ENCODE results near the gene ZMIZ1.

Gene ZMIZ1

GRCh38 chr10:79301754-79302530 lies 233.2 kb downstream of the ZMIZ1 start:
- H3K9me3 ChIP-seq (ENCODE audit: control insufficient read depth in 1 of 2, low read length in 2 of 2) = no peaks in the 10 kb centered on the region
- no peak overlapping the region for H3K27ac ChIP-seq (ENCODE audit: low read depth, low read length)
- peaks cover 79 to 96% of the 10 kb centered on the region in 2 donors for H3K36me3 ChIP-seq (ENCODE audit: control insufficient read depth in 1 of 2, insufficient read depth in 2 of 2, low read length in 2 of 2)
- no peak overlapping the region for H3K4me3 ChIP-seq (ENCODE audit: low read depth in 1 of 2, low read length in 2 of 2)
- H3K4me1 ChIP-seq (ENCODE audit: control insufficient read depth in 1 of 2, insufficient read depth in 2 of 2, low read length in 2 of 2) = no peaks in the 10 kb centered on the region
- no peaks in the 10 kb centered on the region for H3K27me3 ChIP-seq (ENCODE audit: control insufficient read depth in 1 of 2, insufficient read depth in 2 of 2, low read length in 2 of 2)
- no peak overlapping the region for H3K9ac ChIP-seq (ENCODE audit: low read depth in 1 of 2, low read length in 2 of 2)

GRCh38 chr10:79303631-79304478 lies 235.1 kb downstream of the ZMIZ1 start:
- Histone ChIP-seq H3K4me1 (ENCODE audit: control insufficient read depth in 1 of 2, insufficient read depth in 2 of 2, low read length in 2 of 2) (no peaks in the 10 kb centered on the region), H3K27ac (ENCODE audit: low read depth, low read length) (no peak overlapping the region), H3K36me3 (ENCODE audit: control insufficient read depth in 1 of 2, insufficient read depth in 2 of 2, low read length in 2 of 2) (peaks cover 86 to 96% of the 10 kb centered on the region in 2 donors), H3K27me3 (ENCODE audit: control insufficient read depth in 1 of 2, insufficient read depth in 2 of 2, low read length in 2 of 2) (no peaks in the 10 kb centered on the region), H3K4me3 (ENCODE audit: low read depth in 1 of 2, low read length in 2 of 2) (no peak overlapping the region), H3K9me3 (ENCODE audit: control insufficient read depth in 1 of 2, low read length in 2 of 2) (no peaks in the 10 kb centered on the region), H3K9ac (ENCODE audit: low read depth in 1 of 2, low read length in 2 of 2) (no peak overlapping the region)

- no peak overlapping the region for H3K27ac ChIP-seq (ENCODE audit: low read depth, low read length)
- peaks cover 85 to 96% of the 10 kb centered on the region in 2 donors for H3K36me3 ChIP-seq (ENCODE audit: control insufficient read depth in 1 of 2, insufficient read depth in 2 of 2, low read length in 2 of 2)
- H3K9me3 ChIP-seq (ENCODE audit: control insufficient read depth in 1 of 2, low read length in 2 of 2) = no peaks in the 10 kb centered on the region
These were observed 235.8 kb downstream of the ZMIZ1 start for GRCh38 chr10:79304479-79305087.

GRCh38 chr10:79305515-79305914 lies 236.7 kb downstream of the ZMIZ1 start:
- Histone ChIP-seq H3K9ac (ENCODE audit: low read depth in 1 of 2, low read length in 2 of 2) (no peak overlapping the region), H3K4me3 (ENCODE audit: low read depth in 1 of 2, low read length in 2 of 2) (no peak overlapping the region), H3K27me3 (ENCODE audit: control insufficient read depth in 1 of 2, insufficient read depth in 2 of 2, low read length in 2 of 2) (no peaks in the 10 kb centered on the region), H3K36me3 (ENCODE audit: control insufficient read depth in 1 of 2, insufficient read depth in 2 of 2, low read length in 2 of 2) (peaks cover 76 to 94% of the 10 kb centered on the region in 2 donors), H3K9me3 (ENCODE audit: control insufficient read depth in 1 of 2, low read length in 2 of 2) (no peaks in the 10 kb centered on the region), H3K4me1 (ENCODE audit: control insufficient read depth in 1 of 2, insufficient read depth in 2 of 2, low read length in 2 of 2) (no peaks in the 10 kb centered on the region), H3K27ac (ENCODE audit: low read depth, low read length) (no peak overlapping the region)

More at GRCh38 chr10:79304479-79305087, 235.8 kb downstream of the ZMIZ1 start:
- Histone ChIP-seq H3K27me3 (ENCODE audit: control insufficient read depth in 1 of 2, insufficient read depth in 2 of 2, low read length in 2 of 2) (no peaks in the 10 kb centered on the region), H3K4me1 (ENCODE audit: control insufficient read depth in 1 of 2, insufficient read depth in 2 of 2, low read length in 2 of 2) (no peaks in the 10 kb centered on the region), H3K4me3 (ENCODE audit: low read depth in 1 of 2, low read length in 2 of 2) (no peak overlapping the region), H3K9ac (ENCODE audit: low read depth in 1 of 2, low read length in 2 of 2) (no peak overlapping the region)

- H3K27me3 ChIP-seq (ENCODE audit: control insufficient read depth in 1 of 2, insufficient read depth in 2 of 2, low read length in 2 of 2) = no peaks in the 10 kb centered on the region
- no peaks in the 10 kb centered on the region for H3K4me1 ChIP-seq (ENCODE audit: control insufficient read depth in 1 of 2, insufficient read depth in 2 of 2, low read length in 2 of 2)
- no peak overlapping the region for H3K27ac ChIP-seq (ENCODE audit: low read depth, low read length)
- peaks cover 71 to 94% of the 10 kb centered on the region in 2 donors for H3K36me3 ChIP-seq (ENCODE audit: control insufficient read depth in 1 of 2, insufficient read depth in 2 of 2, low read length in 2 of 2)
- H3K4me3 ChIP-seq (ENCODE audit: low read depth in 1 of 2, low read length in 2 of 2) = no peak overlapping the region
- no peaks in the 10 kb centered on the region for H3K9me3 ChIP-seq (ENCODE audit: control insufficient read depth in 1 of 2, low read length in 2 of 2)
- H3K9ac ChIP-seq (ENCODE audit: low read depth in 1 of 2, low read length in 2 of 2) = no peak overlapping the region
These were observed 237.2 kb downstream of the ZMIZ1 start for GRCh38 chr10:79305988-79306387.

- Histone ChIP-seq H3K9me3 (ENCODE audit: control insufficient read depth in 1 of 2, low read length in 2 of 2) (no peaks in the 10 kb centered on the region), H3K27ac (ENCODE audit: low read depth, low read length) (no peak overlapping the region), H3K9ac (ENCODE audit: low read depth in 1 of 2, low read length in 2 of 2) (no peak overlapping the region), H3K27me3 (ENCODE audit: control insufficient read depth in 1 of 2, insufficient read depth in 2 of 2, low read length in 2 of 2) (no peaks in the 10 kb centered on the region), H3K4me1 (ENCODE audit: control insufficient read depth in 1 of 2, insufficient read depth in 2 of 2, low read length in 2 of 2) (no peaks in the 10 kb centered on the region), H3K4me3 (ENCODE audit: low read depth in 1 of 2, low read length in 2 of 2) (no peak overlapping the region), H3K36me3 (ENCODE audit: control insufficient read depth in 1 of 2, insufficient read depth in 2 of 2, low read length in 2 of 2) (peaks cover 64 to 86% of the 10 kb centered on the region in 2 donors)
These were observed 238.0 kb downstream of the ZMIZ1 start for GRCh38 chr10:79306644-79307220.

- H3K36me3 ChIP-seq (ENCODE audit: control insufficient read depth in 1 of 2, insufficient read depth in 2 of 2, low read length in 2 of 2) = peaks cover 63 to 90% of the 10 kb centered on the region in 2 donors
These were observed 239.2 kb downstream of the ZMIZ1 start for GRCh38 chr10:79308016-79308415.

GRCh38 chr10:79308969-79309665 lies 240.4 kb downstream of the ZMIZ1 start:
- no peak overlapping the region for H3K9ac ChIP-seq (ENCODE audit: low read depth in 1 of 2, low read length in 2 of 2)
- H3K4me1 ChIP-seq (ENCODE audit: control insufficient read depth in 1 of 2, insufficient read depth in 2 of 2, low read length in 2 of 2) = no peaks in the 10 kb centered on the region
- no peak overlapping the region for H3K27ac ChIP-seq (ENCODE audit: low read depth, low read length)

More at GRCh38 chr10:79308016-79308415, 239.2 kb downstream of the ZMIZ1 start:
- Histone ChIP-seq H3K4me3 (ENCODE audit: low read depth in 1 of 2, low read length in 2 of 2) (no peak overlapping the region), H3K9me3 (ENCODE audit: control insufficient read depth in 1 of 2, low read length in 2 of 2) (no peaks in the 10 kb centered on the region), H3K4me1 (ENCODE audit: control insufficient read depth in 1 of 2, insufficient read depth in 2 of 2, low read length in 2 of 2) (no peaks in the 10 kb centered on the region), H3K27ac (ENCODE audit: low read depth, low read length) (no peak overlapping the region), H3K27me3 (ENCODE audit: control insufficient read depth in 1 of 2, insufficient read depth in 2 of 2, low read length in 2 of 2) (no peaks in the 10 kb centered on the region), H3K9ac (ENCODE audit: low read depth in 1 of 2, low read length in 2 of 2) (no peak overlapping the region)

GRCh38 chr10:79310200-79310865 lies 241.6 kb downstream of the ZMIZ1 start:
- Histone ChIP-seq H3K27me3 (ENCODE audit: control insufficient read depth in 1 of 2, insufficient read depth in 2 of 2, low read length in 2 of 2) (no peaks in the 10 kb centered on the region), H3K9me3 (ENCODE audit: control insufficient read depth in 1 of 2, low read length in 2 of 2) (no peaks in the 10 kb centered on the region), H3K4me3 (ENCODE audit: low read depth in 1 of 2, low read length in 2 of 2) (no peak overlapping the region), H3K4me1 (ENCODE audit: control insufficient read depth in 1 of 2, insufficient read depth in 2 of 2, low read length in 2 of 2) (no peaks in the 10 kb centered on the region), H3K9ac (ENCODE audit: low read depth in 1 of 2, low read length in 2 of 2) (no peak overlapping the region), H3K27ac (ENCODE audit: low read depth, low read length) (no peak overlapping the region), H3K36me3 (ENCODE audit: control insufficient read depth in 1 of 2, insufficient read depth in 2 of 2, low read length in 2 of 2) (peaks cover 55 to 84% of the 10 kb centered on the region in 2 donors)

More at GRCh38 chr10:79308969-79309665, 240.4 kb downstream of the ZMIZ1 start:
- no peak overlapping the region for H3K4me3 ChIP-seq (ENCODE audit: low read depth in 1 of 2, low read length in 2 of 2)
- H3K9me3 ChIP-seq (ENCODE audit: control insufficient read depth in 1 of 2, low read length in 2 of 2) = no peaks in the 10 kb centered on the region
- H3K27me3 ChIP-seq (ENCODE audit: control insufficient read depth in 1 of 2, insufficient read depth in 2 of 2, low read length in 2 of 2) = no peaks in the 10 kb centered on the region
- H3K36me3 ChIP-seq (ENCODE audit: control insufficient read depth in 1 of 2, insufficient read depth in 2 of 2, low read length in 2 of 2) = peaks cover 58 to 89% of the 10 kb centered on the region in 2 donors
